NCI-H2171 treated with DMSO at 0.1 percent for 48 hours (cell line): ENCODE results near the gene SIPA1L3.
"Not testable (repeated sequence)": the region's sequence is repeated elsewhere in the genome, so short reads cannot be mapped to it uniquely, and the experiment has no call there.

Experiments
- DNase-seq: peaks from one replicate; lab custom pipeline; 2025; lab: John Stamatoyannopoulos, UW

SIPA1L3 gene

GRCh38 chr19:38022791-38023670 lies 116.0 kb downstream of the SIPA1L3 start:
- DNase-seq, result no peak

GRCh38 chr19:38023671-38024541 lies 116.9 kb downstream of the SIPA1L3 start:
- DNase-seq, result no peak

- DNase-seq, result peak; percentile 69
Measured at GRCh38 chr19:38024992-38025908, 118.2 kb downstream of the SIPA1L3 start.

- no peak for DNase-seq
Measured at GRCh38 chr19:38025909-38026307, 118.9 kb downstream of the SIPA1L3 start.

- DNase-seq, result no peak
Measured at GRCh38 chr19:38028913-38029510, 122.0 kb downstream of the SIPA1L3 start.

- not testable (repeated sequence) for DNase-seq
Measured at GRCh38 chr19:38030001-38030400, 123.0 kb downstream of the SIPA1L3 start.

- no peak for DNase-seq
Measured at GRCh38 chr19:38030686-38031422, 123.8 kb downstream of the SIPA1L3 start.

GRCh38 chr19:38031423-38031770 lies 124.4 kb downstream of the SIPA1L3 start:
- DNase-seq, result no peak

GRCh38 chr19:38032151-38032550 lies 125.1 kb downstream of the SIPA1L3 start:
- DNase-seq, result no peak

GRCh38 chr19:38032951-38033350 lies 125.9 kb downstream of the SIPA1L3 start:
- DNase-seq, result no peak

GRCh38 chr19:38033658-38034491 lies 126.9 kb downstream of the SIPA1L3 start:
- DNase-seq, result no peak

GRCh38 chr19:38034492-38034860 lies 127.5 kb downstream of the SIPA1L3 start:
- peak; percentile 50 for DNase-seq

- DNase-seq, result peak; percentile 52
Measured at GRCh38 chr19:38035515-38036495, 128.8 kb downstream of the SIPA1L3 start.

- DNase-seq, result peak; percentile 86
Measured at GRCh38 chr19:38036707-38037611, 130.0 kb downstream of the SIPA1L3 start.

GRCh38 chr19:38039966-38040365 lies 133.0 kb downstream of the SIPA1L3 start:
- no peak for DNase-seq

- DNase-seq, result no peak
Measured at GRCh38 chr19:38042132-38042531, 135.1 kb downstream of the SIPA1L3 start.

GRCh38 chr19:38043649-38044144 lies 136.7 kb downstream of the SIPA1L3 start:
- DNase-seq, result no peak
